Ishikawa (cell line): ENCODE measurements around the gene AQP7.

Experiments
- RAD21 ChIP-seq: IDR thresholded peaks from 2 replicates; pipeline ENCODE4 v1.6.1; 2012; ENCODE audit warnings: low read depth
- YY1 ChIP-seq: IDR thresholded peaks from 2 replicates; pipeline ENCODE4 v1.6.1; 2012; ENCODE audit warnings: low read depth

- TF ChIP-seq RAD21 (no peak), YY1 (no peak)
These were observed 35.3 kb downstream of the AQP7 start for GRCh38 chr9:33366979-33367480.
